RWPE1 (cell line): Measurements from ENCODE around the gene GPBP1L1.
"Not testable (repeated sequence)": the region's sequence is repeated elsewhere in the genome, so short reads cannot be mapped to it uniquely, and the experiment has no call there.

ENCODE experiments used
- CTCF ChIA-PET: fragments of 350-600 bp; sonication (Branson Sonifier 250); formaldehyde crosslinking; extraction: SDS; loops from one replicate; lab custom pipeline; 2021; lab: Yijun Ruan, JAX
- POLR2A ChIA-PET: fragments of 400-600 bp; formaldehyde crosslinking; extraction: SDS; loops from one replicate; lab custom pipeline; 2020; ENCODE audit warnings: antibody characterized with exemption; ENCODE audit not compliant: low non-redundant PET; lab: Yijun Ruan, JAX
- DNase-seq: peaks from one replicate; pipeline ENCODE4 v3.0.0; 2012; ENCODE audit warnings: low spot score
- H3K27ac ChIP-seq: fragments of 450-650 bp; 2 replicates; pipeline ENCODE4 v1.5.1; 2017
- TF ChIP-seq, protein P1 (sequence below): fragments of 450-650 bp; conservative IDR thresholded peaks from 2 replicates; pipeline ENCODE4 v1.5.1; 2017; ENCODE audit warnings: low read depth, mild to moderate bottlenecking

The GPBP1L1 gene, protein sequence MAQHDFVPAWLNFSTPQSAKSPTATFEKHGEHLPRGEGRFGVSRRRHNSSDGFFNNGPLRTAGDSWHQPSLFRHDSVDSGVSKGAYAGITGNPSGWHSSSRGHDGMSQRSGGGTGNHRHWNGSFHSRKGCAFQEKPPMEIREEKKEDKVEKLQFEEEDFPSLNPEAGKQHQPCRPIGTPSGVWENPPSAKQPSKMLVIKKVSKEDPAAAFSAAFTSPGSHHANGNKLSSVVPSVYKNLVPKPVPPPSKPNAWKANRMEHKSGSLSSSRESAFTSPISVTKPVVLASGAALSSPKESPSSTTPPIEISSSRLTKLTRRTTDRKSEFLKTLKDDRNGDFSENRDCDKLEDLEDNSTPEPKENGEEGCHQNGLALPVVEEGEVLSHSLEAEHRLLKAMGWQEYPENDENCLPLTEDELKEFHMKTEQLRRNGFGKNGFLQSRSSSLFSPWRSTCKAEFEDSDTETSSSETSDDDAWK

DNA sequence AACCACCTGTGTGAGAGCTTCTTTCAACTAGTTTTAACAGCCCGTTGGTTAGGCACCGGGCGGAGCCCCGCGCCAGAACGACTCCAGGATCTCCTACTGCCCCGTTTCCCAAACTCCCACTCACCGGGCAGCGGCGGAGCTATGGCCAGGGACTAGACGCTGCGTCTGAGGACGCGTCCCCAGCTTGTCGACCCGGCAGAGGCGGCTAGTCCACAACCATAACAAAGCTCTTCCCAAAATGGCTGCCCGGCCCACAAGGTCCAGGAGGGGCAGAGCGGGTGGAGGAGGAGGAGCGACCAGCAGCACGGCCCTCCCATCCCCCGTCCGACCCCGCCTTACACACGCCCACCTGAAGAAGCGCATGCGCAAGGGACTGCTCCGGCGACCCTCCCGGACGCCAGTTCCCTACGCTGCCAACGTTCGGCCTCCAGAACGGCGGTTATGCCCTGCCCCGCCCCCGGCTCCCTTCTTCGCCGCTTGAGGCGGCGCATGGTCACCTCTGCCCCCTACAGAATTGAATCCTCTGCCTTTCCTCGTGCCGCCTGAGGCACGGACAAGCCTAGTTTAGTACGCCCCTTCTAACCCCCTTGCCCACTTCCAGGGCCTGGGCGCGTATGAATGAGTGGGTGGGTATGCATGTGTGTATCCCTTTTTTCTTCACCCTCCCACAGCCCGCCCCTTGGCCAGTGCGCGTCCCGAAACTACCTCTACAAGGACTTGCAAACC is at the start of gene GPBP1L1:
TSS of gene GPBP1L1 (minus strand) at position 246 of the 726 bp plus-strand sequence. CDS start 27,446 bp downstream, outside the sequence.
- ChIA-PET CTCF (interaction anchor here (1.0 to 1.7 kb wide), 2 partner anchors 15 to 537 kb away, joined by 3 to 4 read pairs; no protein-coding TSS in a partner anchor), POLR2A (interaction anchor here (0.5 to 0.9 kb wide), 3 partner anchors 12 to 292 kb away, joined by 3 to 4 read pairs (median 4); no protein-coding TSS in a partner anchor)
- TF ChIP-seq, protein P1, sequence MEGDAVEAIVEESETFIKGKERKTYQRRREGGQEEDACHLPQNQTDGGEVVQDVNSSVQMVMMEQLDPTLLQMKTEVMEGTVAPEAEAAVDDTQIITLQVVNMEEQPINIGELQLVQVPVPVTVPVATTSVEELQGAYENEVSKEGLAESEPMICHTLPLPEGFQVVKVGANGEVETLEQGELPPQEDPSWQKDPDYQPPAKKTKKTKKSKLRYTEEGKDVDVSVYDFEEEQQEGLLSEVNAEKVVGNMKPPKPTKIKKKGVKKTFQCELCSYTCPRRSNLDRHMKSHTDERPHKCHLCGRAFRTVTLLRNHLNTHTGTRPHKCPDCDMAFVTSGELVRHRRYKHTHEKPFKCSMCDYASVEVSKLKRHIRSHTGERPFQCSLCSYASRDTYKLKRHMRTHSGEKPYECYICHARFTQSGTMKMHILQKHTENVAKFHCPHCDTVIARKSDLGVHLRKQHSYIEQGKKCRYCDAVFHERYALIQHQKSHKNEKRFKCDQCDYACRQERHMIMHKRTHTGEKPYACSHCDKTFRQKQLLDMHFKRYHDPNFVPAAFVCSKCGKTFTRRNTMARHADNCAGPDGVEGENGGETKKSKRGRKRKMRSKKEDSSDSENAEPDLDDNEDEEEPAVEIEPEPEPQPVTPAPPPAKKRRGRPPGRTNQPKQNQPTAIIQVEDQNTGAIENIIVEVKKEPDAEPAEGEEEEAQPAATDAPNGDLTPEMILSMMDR = no peak
- H3K27ac ChIP-seq = peak within 1 kb of the TSS; percentile 92
- DNase-seq = peak; percentile 99

DNA sequence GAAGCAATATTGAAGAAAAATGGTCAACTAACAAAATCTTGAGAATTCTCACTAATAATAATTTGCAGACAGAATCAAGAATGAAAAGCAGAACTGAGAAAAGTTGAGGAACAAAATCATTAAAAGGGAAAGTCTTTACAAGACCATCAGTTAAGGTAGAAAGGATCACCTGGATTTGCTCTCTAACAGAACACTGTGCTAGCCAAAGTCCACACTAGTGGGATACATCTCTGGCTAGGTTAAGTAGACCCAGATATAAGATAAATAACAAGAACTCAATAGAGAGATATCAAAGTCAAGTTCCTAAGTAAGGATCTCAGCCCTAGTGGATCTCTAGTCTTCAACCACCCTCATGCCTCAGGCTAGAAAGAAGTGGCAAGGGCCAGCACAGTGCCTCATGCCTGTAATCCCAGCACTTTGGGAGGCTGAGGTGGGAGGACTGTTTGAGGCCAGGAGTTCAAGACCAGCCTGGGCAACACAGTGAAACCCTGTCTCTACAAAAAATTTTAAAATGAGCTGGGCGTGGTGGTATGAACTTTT is 44.5 kb upstream of the GPBP1L1 start:
- ChIA-PET CTCF (interaction anchor here (0.6 kb wide), 1 partner anchor 19 kb away, joined by 3 read pairs; no protein-coding TSS in a partner anchor), POLR2A (no interaction called here)
- DNase-seq = no peak
- TF ChIP-seq, protein P1 = no peak
- H3K27ac ChIP-seq = no peak overlapping the region

DNA sequence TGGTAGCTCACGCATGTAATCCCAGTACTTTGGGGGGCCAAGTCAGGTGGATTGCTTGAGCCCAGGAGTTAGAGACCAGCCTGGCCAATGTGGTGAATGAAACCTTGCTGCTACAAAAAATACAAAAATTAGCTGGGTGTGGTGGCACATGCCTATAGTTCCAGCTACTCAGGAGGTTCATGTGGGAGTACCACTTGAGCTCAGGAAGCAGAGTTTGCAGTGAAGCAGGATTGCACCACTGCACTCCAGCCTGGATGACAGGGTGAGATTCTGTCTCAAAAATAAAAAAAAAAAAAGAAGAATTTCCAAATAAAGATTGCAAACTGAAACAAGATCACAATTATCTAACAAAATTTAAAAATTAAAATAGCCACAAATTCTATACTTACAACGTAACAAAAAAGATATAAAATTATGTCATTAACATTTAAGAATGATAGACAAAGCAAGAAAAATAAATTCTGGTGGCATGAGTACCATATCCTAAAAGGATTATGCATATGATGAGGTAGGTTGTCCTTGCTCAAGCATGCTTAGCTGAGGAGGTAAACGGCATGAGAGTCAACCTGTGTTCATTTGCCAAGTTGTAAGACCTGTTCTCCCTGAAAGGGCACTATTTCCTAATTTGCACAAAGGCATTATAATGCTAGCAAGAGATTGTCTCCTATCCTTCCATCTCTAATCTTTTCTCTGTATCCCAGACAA is 43.9 kb upstream of the GPBP1L1 start:
- no peak overlapping the region for H3K27ac ChIP-seq
- TF ChIP-seq, protein P1 = no peak
- ChIA-PET CTCF (no interaction called here), POLR2A (no interaction called here)
- peak; percentile 27 for DNase-seq

DNA sequence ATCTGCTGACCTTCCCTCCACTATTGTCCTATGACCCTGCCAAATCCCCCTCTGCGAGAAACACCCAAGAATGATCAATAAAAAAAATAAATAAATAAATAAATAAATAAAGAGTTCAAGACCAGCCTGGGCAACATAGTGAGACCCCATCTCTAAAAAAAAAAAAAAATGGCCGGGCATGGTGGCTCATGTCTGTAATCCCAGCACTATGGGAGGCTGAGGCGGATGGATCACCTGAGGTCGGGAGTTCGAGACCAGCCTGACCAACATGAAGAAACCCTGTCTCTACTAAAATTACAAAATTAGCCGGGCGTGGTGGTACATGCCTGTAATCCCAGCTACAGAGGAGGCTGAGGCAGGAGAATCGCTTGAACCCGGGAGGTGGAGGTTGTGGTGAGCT is 39.7 kb upstream of the GPBP1L1 start:
- H3K27ac ChIP-seq, DNase-seq, POLR2A ChIA-PET: not testable (repeated sequence)
- CTCF ChIA-PET = interaction anchor here (0.6 to 0.7 kb wide), 2 partner anchors 141 to 147 kb away, joined by 3 to 7 read pairs; no protein-coding TSS in a partner anchor

DNA sequence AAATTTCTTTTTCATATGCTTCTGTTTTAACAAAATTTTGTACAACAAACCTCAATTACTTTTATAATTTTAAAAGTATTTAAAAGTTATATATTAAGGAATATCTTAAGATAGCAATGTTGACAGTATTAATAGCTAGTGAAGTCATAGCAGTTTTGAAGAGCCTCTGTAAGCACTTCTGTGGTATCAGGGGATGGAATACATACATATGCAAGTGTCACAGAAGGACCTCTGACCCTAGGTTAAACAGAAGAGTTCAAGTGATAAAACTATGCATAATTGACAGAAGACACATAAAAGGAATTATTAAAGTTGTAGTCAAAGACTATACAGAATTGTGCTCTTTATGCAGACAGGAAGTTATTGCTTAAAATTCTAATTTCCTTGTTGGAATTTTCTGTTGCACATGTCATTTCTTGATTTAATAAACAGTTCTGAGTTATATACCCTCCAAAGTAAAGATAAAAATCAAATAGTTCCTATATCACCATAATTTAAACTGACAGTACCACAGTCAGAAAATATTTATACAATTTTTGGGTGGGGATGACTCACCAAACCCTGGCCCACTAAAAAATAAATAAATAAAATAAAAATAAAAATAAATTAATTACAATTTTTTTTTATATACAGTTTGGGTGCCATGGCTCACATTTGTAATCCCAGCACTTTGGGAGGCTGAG is 37.1 kb upstream of the GPBP1L1 start:
- H3K27ac ChIP-seq = no peak overlapping the region
- TF ChIP-seq, protein P1 = no peak
- ChIA-PET POLR2A (no interaction called here), CTCF (no interaction called here)
- DNase-seq = no peak

DNA sequence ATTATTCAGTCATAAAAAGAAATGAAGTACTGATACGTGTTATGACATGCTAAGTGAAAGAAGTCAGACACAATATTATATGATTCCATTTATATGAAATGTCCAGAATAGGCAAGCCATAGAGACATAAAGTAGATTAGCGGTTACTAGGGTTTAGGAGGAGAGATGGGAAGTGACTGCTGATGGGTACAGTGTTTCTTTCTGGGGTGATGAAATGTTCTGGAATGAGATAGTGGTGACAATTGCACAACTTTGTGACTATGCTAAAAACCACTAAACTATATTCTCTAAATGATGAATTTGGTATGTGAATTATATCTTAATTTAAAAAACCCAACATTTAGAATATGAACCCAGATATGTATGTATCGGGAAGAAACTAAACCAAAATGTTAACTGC is 36.5 kb upstream of the GPBP1L1 start:
- POLR2A ChIA-PET = no interaction called here
- no peak for DNase-seq
- H3K27ac ChIP-seq = no peak overlapping the region
- TF ChIP-seq, protein P1 = no peak
- CTCF ChIA-PET = no interaction called here
